Tibial artery (tissue), 4 donors: ENCODE results near the gene ARFIP1.

Experiments used
- DNase-seq, 2 donors: peaks; one replicate each; pipeline ENCODE4 v3.0.0-alpha.2; 2019
- H3K27ac ChIP-seq, 2 donors: fragments of 200-600 bp; sonication (generic) in 1 of 2; 1 replicate in 1 of 2; 2 replicates in 1 of 2; pipeline ENCODE4 v1.5.1; 2018 to 2019; ENCODE audit warnings: mild to moderate bottlenecking in 1 of 2
- H3K27me3 ChIP-seq, 2 donors: fragments of 200-600 bp; sonication (generic) in 1 of 2; one replicate each; pipeline versions ENCODE4 v1.5.1 to v1.6.0; 2016 to 2019
- H3K36me3 ChIP-seq, 3 donors: fragments of 200-600 bp; sonication (generic) in 2 of 3; one replicate each; pipeline ENCODE4 v1.5.1; 2016 to 2019; ENCODE audit warnings: mild to moderate bottlenecking in 2 of 3
- H3K4me1 ChIP-seq, 4 donors: fragments of 200-600 bp; sonication (generic) in 2 of 4; 1 replicate in 3 of 4; 2 replicates in 1 of 4; pipeline ENCODE4 v1.5.1; 2016 to 2019
- H3K4me3 ChIP-seq, 2 donors: fragments of 200-600 bp; sonication (generic) in 1 of 2; 1 replicate in 1 of 2; 2 replicates in 1 of 2; pipeline ENCODE4 v1.5.1; 2018 to 2019; ENCODE audit warnings: mild to moderate bottlenecking in 2 of 2
- H3K9me3 ChIP-seq, 3 donors: fragments of 200-600 bp; sonication (generic) in 1 of 3; one replicate each; pipeline ENCODE4 v1.5.1; 2016 to 2019
- CTCF ChIP-seq, 2 experiments: fragments of 200-600 bp in 1 of 2; fragments of 450-650 bp in 1 of 2; IDR thresholded peaks; one replicate each; pipeline ENCODE4 v1.5.1; 2017 to 2019; ENCODE audit warnings: antibody characterized with exemption in 2 of 2, mild to moderate bottlenecking in 1 of 2, moderate library complexity in 1 of 2
- intact Hi-C: fragments of 100-400 bp; cut with DNase I; formaldehyde crosslinking; loops from one replicate; pipeline ENCODE4 v1.15.0; 2023; ENCODE audit warnings: low total_unique reads

ARFIP1 gene

DNA sequence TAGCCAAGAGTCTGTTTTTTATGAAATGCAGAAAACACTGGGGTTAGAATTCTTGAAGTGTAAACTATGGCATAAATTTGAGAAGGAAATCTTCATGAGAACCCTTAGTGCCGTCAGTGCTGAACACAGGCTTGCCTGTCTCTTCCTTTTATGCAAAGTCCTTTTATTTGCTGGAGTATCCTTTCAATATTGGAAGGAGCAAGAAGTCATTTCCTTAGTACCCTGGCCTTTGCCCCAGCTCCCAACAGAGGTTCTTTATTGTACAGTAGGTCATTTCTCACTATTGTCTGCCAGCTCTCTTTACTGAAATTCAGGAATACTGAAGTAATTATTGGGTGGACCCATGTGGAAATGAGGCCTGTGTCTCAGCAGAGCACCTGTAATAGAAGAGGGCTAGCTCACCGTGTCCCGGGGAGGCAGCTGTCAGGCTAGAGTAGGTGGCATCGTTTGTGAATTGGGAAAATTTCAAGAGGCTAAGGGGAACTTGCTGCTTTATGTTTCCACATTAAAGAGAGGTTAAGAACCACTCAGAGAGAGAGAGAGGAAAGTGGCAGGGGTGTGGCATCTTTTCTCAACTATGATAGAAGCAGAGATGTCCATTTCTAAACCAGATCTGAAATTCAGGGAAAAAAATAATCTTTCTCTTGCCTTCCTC is 165.0 kb downstream of the ARFIP1 start:
- Histone ChIP-seq H3K9me3 (no peaks in the 10 kb centered on the region), H3K4me1 (no peaks in the 10 kb centered on the region), H3K27me3 (peaks cover 0 to 4% of the 10 kb centered on the region in 2 donors), H3K27ac (no peak overlapping the region), H3K36me3 (no peaks in the 10 kb centered on the region), H3K4me3 (no peak overlapping the region)
- intact Hi-C loops = no loop called here
- no peak for DNase-seq
- no peak for TF ChIP-seq CTCF (IDR thresholded peaks at IDR 0.05)

GRCh38 chr4:152945639-152946038 is 165.9 kb downstream of the ARFIP1 start:
- no peak overlapping the region for H3K4me3 ChIP-seq
- no peak overlapping the region for H3K27ac ChIP-seq
- no peak for TF ChIP-seq CTCF (IDR thresholded peaks at IDR 0.05)
- no peaks in the 10 kb centered on the region for H3K9me3 ChIP-seq
- no peak for DNase-seq
- intact Hi-C loops = no loop called here
- no peaks in the 10 kb centered on the region for H3K4me1 ChIP-seq
- peaks cover 0 to under 1% of the 10 kb centered on the region in 2 donors for H3K27me3 ChIP-seq
- H3K36me3 ChIP-seq = no peaks in the 10 kb centered on the region

DNA sequence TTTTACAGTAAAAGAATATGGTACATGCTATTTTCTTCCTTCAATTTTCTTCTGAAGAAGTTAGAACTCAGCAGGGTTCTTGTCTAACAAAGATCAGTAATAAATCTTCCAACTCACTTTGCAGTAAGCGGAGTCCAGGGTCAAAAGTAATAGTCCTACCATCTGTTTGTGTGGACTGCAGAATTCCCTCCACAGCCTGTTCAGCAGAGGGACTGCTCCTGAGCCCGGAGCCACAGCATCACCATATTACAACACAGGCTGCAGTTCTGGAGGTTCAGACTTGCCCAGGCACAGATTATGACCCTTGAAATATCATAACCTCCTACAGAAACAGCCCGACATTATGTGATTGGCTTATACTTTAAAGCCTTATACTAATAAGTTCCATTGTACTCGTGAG is 166.7 kb downstream of the ARFIP1 start:
- no peak for DNase-seq
- intact Hi-C loops = no loop called here
- Histone ChIP-seq H3K27ac (no peak overlapping the region), H3K36me3 (no peaks in the 10 kb centered on the region), H3K4me3 (no peak overlapping the region), H3K4me1 (no peaks in the 10 kb centered on the region), H3K27me3 (peaks cover 0 to 3% of the 10 kb centered on the region in 2 donors), H3K9me3 (no peaks in the 10 kb centered on the region)
- no peak for TF ChIP-seq CTCF (IDR thresholded peaks at IDR 0.05)

DNA sequence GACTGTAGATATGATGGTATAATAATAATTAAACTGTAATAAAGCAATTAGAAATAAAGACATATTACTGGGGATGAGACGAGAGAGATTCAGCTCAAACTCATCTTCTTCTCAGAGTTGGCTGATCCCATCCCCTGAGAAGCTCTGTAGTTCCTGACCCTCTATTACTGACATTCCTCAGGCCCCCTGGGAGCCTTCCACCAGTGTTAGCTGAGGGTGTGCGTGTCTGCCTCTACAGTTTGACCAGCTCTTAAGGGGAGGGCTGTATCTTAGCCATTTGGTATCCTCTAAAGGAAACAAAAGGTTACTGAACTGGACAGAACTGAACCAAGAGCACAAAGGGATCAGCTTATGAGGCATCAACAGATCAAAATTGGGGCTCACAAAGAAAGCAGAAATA is 167.6 kb downstream of the ARFIP1 start:
- Histone ChIP-seq H3K4me3 (no peak overlapping the region), H3K4me1 (no peaks in the 10 kb centered on the region), H3K9me3 (no peaks in the 10 kb centered on the region), H3K27ac (no peak overlapping the region), H3K36me3 (no peaks in the 10 kb centered on the region), H3K27me3 (peaks cover 0 to 3% of the 10 kb centered on the region in 2 donors)
- no peak for DNase-seq
- TF ChIP-seq CTCF (IDR thresholded peaks at IDR 0.05) = no peak
- intact Hi-C loops = no loop called here

DNA sequence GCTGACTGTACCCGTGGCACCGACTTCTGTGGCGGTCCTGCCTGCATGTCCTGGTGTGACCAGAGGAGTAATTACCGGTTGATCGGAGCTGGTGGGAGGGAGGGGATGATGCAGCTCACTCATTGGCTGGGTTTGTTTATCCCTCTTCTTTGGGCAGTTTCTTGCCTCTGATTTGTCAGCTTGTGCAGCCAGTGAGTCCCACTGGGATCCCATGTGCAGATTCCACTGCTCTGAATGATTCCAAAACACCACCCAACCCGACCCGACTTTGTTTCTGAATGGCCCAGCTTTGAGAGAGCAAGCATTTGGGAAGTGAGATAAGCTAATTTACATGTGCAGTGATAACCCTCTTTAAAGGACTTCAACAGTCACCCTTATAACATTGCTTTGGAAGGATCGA is 170.2 kb downstream of the ARFIP1 start:
- Histone ChIP-seq H3K27me3 (peaks cover 0 to 3% of the 10 kb centered on the region in 2 donors), H3K4me1 (no peaks in the 10 kb centered on the region), H3K4me3 (no peak overlapping the region), H3K27ac (no peak overlapping the region), H3K36me3 (peaks cover 0 to 5% (median 0%) of the 10 kb centered on the region in 3 donors), H3K9me3 (no peaks in the 10 kb centered on the region)
- no peak for TF ChIP-seq CTCF (IDR thresholded peaks at IDR 0.05)
- intact Hi-C loops = no loop called here
- DNase-seq = no peak
